RWPE1 (cell line): Measurements from ENCODE around the gene UBQLN4.

ENCODE experiments used
- CTCF ChIA-PET: fragments of 350-600 bp; sonication (Branson Sonifier 250); formaldehyde crosslinking; extraction: SDS; loops from one replicate; lab custom pipeline; 2021; lab: Yijun Ruan, JAX
- POLR2A ChIA-PET: fragments of 400-600 bp; formaldehyde crosslinking; extraction: SDS; loops from one replicate; lab custom pipeline; 2020; ENCODE audit warnings: antibody characterized with exemption; ENCODE audit not compliant: low non-redundant PET; lab: Yijun Ruan, JAX
- DNase-seq: peaks from one replicate; pipeline ENCODE4 v3.0.0; 2012; ENCODE audit warnings: low spot score
- H3K27ac ChIP-seq: fragments of 450-650 bp; 2 replicates; pipeline ENCODE4 v1.5.1; 2017
- TF ChIP-seq, protein P1 (sequence below): fragments of 450-650 bp; conservative IDR thresholded peaks from 2 replicates; pipeline ENCODE4 v1.5.1; 2017; ENCODE audit warnings: low read depth, mild to moderate bottlenecking

The UBQLN4 gene

DNA sequence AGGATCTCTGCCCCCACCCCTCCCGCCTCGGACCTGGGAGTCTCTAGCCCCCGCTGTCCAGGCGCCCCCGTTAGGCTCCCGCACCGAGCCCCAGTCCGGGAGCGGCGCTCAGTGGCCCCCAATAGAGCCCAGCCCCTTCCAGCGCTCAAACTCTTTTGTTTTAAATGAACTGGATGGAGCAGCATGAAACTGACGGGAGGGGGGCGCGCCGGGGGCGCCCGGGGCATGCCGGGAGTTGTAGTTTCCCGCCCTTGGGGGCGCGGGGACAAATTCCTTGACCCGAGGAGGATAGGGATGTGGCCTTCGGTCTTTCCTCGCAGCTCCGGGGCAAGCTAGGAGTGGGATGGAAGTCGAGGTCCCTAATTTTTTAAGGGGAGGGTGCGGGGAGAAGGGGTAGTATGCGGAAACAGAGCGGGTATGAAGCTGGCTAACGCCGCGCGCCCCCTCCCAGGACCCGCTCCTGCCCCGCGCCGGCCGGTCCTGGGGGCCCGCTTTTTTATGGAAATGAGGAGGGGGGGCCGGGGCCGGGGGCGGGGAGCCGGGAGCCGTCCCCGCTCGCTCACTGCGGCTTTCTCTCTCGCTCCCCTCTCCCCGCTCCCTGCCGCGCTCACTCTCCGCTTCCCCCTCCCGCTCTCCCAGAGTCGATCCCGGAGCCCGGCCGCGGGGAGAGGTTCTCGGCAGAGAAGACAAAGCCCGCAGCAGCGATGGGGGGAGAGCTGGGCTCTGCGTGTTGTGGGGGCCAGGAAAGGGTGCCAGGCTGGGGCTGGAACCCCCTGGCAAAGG, 28.9 kb upstream of the UBQLN4 start, which contains the start of gene MEX3A:
MEX3A (minus strand) TSS at position 157 of the 783 bp plus-strand sequence. CDS start 467 bp downstream, outside the sequence.
- CTCF ChIA-PET = interaction anchor here (0.5 to 1.5 kb wide), 5 partner anchors 36 to 148 kb away, joined by 3 to 7 read pairs (median 3); partner anchors contain the start of gene KHDC4
- H3K27ac ChIP-seq = peak within 1 kb of the TSS; percentile 79
- TF ChIP-seq, protein P1, sequence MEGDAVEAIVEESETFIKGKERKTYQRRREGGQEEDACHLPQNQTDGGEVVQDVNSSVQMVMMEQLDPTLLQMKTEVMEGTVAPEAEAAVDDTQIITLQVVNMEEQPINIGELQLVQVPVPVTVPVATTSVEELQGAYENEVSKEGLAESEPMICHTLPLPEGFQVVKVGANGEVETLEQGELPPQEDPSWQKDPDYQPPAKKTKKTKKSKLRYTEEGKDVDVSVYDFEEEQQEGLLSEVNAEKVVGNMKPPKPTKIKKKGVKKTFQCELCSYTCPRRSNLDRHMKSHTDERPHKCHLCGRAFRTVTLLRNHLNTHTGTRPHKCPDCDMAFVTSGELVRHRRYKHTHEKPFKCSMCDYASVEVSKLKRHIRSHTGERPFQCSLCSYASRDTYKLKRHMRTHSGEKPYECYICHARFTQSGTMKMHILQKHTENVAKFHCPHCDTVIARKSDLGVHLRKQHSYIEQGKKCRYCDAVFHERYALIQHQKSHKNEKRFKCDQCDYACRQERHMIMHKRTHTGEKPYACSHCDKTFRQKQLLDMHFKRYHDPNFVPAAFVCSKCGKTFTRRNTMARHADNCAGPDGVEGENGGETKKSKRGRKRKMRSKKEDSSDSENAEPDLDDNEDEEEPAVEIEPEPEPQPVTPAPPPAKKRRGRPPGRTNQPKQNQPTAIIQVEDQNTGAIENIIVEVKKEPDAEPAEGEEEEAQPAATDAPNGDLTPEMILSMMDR = no peak
- POLR2A ChIA-PET = interaction anchor here (0.6 kb wide), 1 partner anchor 85 kb away, joined by 4 read pairs; no protein-coding TSS in a partner anchor
- DNase-seq = peak; percentile 82

DNA sequence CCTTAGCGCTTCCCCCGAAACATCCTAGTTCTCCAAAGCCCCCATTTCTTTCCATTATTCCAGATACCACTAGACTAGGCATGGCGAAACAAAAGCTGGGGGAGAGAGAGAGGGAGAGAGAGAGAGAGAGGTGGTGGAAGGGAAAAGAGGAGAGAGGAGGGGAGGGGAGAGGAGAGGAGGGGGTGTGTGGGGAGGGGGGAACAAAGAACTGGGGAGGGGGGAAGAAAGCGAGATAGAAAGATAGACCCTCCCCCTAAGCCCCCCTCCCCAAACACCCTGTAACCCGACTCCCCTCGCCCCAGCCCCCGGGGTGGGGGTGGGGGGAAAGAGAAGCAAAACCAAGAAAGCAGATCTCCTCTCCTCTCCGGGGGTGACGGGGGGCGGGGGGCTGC, 28.3 kb upstream of the UBQLN4 start:
- POLR2A ChIA-PET = no interaction called here
- TF ChIP-seq, protein P1 = no peak
- DNase-seq = no peak
- H3K27ac ChIP-seq = peak overlapping the region; percentile 79
- CTCF ChIA-PET = interaction anchor here (0.7 kb wide), 2 partner anchors 144 to 148 kb away, joined by 3 to 4 read pairs; partner anchors contain the start of gene KHDC4

DNA sequence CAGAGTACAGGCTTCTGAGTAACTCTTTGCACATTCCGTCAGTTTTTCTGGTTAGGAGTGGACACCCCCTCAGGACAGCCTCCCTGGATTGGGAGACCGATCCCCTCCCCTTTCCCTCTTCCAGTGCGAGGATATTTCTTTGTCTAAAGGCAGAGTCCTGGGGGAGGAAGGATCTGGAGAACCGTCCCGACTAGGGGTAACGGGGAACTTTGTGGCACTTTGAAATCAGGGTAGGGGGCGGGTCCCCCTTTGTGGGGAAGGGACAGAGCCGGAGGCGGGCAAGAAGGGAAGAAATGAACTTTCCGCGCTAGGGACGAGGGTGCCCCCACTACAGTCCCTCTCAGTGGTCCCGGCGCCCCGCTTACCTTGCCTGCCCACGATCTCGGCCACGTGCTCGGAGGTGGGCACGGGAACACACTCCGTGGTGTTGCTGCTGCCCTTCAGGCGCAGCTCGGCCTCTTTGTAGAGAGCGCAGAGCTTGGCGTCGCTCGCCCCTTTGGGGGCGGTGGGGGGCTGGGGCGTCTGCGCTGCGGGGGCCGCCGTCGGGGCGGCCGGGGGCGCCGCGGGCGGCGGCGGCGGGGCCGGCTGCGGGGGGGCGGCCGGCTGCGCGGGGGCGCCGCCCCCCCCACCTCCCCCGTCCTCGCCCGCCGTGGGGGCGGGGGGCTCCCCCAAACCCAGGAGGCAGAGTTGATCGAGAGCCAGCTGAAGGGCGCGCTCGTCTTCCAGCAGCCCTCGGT, 27.8 kb upstream of the UBQLN4 start:
- ChIA-PET POLR2A (no interaction called here), CTCF (interaction anchor here (0.7 kb wide), 2 partner anchors 143 to 147 kb away, joined by 3 to 4 read pairs; partner anchors contain the start of gene KHDC4)
- TF ChIP-seq, protein P1 = no peak
- peak overlapping the region; percentile 79 for H3K27ac ChIP-seq
- DNase-seq = no peak

DNA sequence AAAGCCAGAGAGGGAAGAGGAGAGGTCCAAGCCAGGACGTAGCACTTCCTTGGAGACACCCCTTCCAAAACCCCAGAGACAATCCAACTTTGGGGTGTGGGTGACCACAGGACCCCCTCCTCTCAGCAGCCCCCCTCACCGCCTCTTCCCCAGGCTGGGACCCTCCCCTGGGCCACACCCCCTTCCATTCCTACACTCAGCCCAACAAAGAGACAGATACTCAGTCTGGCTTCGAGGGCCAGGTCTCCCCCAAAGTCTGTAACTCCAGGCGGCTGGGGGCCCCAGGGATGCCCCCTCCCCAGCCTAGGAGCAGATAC, 27.2 kb upstream of the UBQLN4 start:
- POLR2A ChIA-PET = no interaction called here
- DNase-seq = no peak
- TF ChIP-seq, protein P1 = no peak
- H3K27ac ChIP-seq = peak overlapping the region; percentile 79
- CTCF ChIA-PET = no interaction called here

DNA sequence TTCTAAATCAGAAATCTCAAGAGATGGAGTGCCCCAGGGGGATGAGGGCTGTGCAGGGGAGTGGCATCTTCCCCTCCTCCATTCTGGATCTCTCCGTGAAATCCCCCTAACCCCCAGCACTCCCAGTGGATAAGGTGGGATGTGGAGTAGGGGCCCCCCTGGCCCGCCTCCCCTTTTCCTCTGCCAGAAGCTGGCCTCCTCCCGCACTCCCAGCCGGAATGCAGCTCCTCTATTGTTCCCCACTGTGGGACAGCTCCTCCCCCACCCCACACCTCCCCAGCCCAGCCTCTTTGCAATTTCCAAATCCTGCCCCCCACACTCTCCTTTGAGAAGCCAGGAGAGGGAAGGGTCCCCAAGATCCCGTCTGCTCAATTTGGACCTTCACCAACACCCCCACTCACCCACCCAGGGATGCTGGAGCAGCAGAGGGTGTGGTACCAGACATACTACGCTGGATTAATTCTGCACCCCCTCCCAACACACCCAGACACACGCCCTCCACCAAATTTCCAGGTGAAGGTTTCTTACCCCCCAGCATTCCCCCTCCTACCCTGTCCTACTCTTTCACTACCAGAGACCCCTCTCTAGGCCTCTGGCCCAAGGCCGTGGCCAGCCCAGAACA, 26.8 kb upstream of the UBQLN4 start:
- ChIA-PET CTCF (interaction anchor here (0.6 to 0.8 kb wide), 2 partner anchors 11 to 14 kb away, joined by 3 read pairs; no protein-coding TSS in a partner anchor), POLR2A (no interaction called here)
- TF ChIP-seq, protein P1 = no peak
- DNase-seq = no peak
- peak overlapping the region; percentile 79 for H3K27ac ChIP-seq

DNA sequence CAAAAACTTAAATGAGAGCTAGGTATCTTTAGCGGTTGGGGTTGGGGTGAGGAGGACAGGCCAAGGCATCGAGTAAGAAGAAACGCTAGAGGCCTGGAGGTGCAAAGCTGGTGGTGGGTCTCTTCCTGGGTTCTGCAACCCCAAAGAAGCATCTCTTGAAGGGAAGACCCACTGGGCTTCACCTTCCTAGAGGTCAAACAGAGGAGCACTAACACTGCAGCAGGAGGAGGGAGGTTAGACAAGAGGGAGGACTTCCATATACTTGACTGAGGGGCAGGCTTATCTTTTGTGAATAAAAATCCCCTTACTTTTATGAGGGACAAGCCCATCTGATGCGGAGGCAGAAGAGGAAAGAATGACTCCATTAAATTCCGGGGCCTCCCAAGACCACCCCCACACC, 26.2 kb upstream of the UBQLN4 start:
- TF ChIP-seq, protein P1 = no peak
- POLR2A ChIA-PET = no interaction called here
- CTCF ChIA-PET = interaction anchor here (0.6 to 0.8 kb wide), 2 partner anchors 10 to 13 kb away, joined by 3 read pairs; no protein-coding TSS in a partner anchor

More for the DNA sequence above, 26.2 kb upstream of the UBQLN4 start:
- peak overlapping the region; percentile 79 for H3K27ac ChIP-seq
- DNase-seq = no peak
